CD4-positive, alpha-beta T cell treated with Interleukin-15 for 4 hours (primary cell): ENCODE data around the gene COL5A1.

Experiments used
- DNase-seq: peaks from one replicate; pipeline ENCODE4 v3.0.0-alpha.2; 2020; ENCODE audit warnings: low spot score

Gene COL5A1

GRCh38 chr9:134741846-134742245 lies 100.2 kb downstream of the COL5A1 start:
- DNase-seq = no peak

DNA sequence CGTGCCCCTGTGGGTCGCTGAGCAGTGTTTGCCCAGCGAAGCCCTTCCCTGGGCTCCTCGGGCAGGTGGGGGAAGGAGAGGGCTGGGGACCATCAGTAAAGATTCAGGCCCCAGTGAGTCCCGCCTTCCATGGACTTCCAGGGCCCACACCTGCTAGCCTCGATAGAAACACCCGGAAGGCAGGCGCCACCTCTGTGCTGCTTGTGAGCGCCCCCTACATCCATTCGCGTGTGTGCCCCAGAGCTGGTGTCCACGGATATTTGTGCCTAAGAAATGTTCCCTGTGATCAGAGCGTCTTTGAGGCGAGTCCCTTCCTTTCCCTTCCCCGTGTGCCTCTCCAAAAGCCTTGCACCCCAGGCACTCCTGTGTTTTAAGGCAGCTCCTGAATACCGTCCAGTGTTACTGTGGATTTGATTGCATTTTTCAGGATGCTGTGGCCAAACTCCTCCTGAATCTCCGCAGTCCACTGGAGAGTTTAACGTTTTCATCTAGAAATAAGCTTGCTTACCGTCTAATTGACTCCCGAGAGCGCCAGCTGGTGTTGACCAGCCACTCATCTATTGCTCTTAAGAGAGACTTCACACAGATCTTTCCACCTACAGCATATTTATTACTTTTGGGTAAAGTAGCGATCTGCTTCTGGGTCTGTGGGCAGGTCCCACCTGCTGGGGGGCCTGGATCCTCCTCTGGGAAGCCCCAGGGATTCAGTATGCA lies 101.4 kb downstream of the COL5A1 start:
- no peak for DNase-seq

GRCh38 chr9:134743853-134744252 lies 102.2 kb downstream of the COL5A1 start:
- no peak for DNase-seq

DNA sequence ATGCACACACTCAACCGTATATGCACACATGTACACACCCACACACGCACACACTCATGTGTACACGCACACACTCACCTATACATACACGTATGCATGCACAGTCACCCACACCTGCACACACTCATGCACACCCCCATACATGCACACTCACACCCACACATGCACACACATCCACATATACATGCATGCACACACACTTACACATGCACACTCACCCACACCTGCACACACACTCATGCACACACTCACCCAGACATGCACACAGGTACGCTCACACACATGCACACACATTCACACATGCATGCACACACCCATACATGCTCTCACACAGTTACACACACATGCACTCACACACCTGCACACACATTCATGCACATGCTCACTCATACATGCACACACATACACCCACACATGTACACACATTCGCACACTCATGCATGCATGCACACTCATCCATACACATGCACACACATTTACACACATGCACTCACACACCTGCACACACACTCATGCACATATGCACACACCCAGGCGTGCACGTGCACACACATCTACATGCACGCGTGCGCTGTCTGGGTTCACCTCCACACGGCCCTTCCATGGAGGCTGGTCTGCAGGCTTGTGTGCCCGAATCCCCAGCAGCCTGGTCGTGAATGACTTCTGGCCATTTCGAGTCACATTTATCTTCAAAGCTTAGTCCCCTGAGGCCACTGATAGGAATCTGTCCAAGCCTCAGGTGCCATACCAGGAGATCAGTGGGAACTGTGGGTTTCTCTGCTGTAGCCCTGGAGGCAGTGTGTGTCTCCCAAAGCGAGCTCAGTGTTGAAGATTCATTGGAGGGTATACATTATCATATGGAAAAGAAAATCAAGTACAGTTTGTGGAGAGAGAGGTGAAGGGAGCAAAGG lies 103.0 kb downstream of the COL5A1 start:
- DNase-seq = no peak

DNA sequence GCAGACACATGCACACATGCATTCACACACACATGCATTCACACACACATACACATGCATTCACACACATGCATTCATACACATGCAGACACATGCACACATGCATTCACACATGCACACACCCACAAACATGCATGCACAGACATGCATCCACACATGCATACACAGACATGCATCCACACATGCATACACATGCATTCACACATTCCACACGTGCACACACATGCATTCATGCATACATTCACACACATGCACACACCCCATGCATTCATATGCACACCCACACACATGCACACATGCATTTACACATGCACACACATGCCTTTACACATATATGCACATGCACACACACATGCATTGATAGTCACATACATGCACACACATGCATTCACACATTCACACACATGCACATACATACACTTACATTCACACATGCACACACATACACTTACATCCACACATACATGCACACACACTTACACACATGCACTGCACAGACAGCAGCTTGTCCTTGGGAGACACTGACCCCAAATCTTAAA lies 106.4 kb downstream of the COL5A1 start:
- DNase-seq = no peak

GRCh38 chr9:134748591-134748990 lies 107.0 kb downstream of the COL5A1 start:
- DNase-seq = no peak

GRCh38 chr9:134750450-134751155 lies 109.0 kb downstream of the COL5A1 start:
- no peak for DNase-seq

- no peak for DNase-seq
Measured at GRCh38 chr9:134751622-134752021, 110.0 kb downstream of the COL5A1 start.

- no peak for DNase-seq
Measured at GRCh38 chr9:134752471-134753168, 111.0 kb downstream of the COL5A1 start.

- no peak for DNase-seq
Measured at GRCh38 chr9:134753191-134753590, 111.6 kb downstream of the COL5A1 start.

DNA sequence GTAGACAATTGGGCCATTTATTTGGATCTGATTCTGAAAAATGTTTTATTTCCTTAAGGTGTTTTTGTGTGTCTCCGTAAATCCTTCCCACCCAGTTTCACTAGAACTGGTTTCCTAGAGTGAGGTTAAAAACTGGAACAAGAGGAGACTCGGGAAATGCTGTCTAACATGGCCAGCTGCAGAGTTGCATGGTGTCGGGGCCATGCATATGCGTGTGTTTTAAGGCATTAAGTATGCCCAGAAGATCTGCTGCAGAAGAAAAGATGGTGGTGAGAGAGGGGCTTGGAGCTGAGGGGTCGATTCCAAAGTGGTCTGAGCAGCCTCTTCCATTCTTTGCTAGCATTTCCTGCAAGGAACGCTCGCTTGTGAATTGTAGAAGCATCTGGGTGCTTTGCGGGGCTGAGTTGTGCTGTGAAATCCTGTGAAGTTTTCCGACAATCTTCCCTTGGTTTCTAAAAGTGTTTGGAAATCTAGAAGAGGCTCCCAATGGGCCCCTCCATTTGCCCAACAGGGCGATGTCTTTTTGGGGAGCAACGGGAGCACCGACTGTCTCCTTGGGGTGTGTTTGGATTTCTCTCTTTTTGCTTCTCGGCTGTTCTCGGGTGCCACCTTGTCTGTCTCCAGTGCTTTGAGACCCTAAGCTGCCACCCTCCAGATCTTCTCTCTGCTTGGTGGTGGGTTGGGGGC lies 113.8 kb downstream of the COL5A1 start:
- no peak for DNase-seq

DNA sequence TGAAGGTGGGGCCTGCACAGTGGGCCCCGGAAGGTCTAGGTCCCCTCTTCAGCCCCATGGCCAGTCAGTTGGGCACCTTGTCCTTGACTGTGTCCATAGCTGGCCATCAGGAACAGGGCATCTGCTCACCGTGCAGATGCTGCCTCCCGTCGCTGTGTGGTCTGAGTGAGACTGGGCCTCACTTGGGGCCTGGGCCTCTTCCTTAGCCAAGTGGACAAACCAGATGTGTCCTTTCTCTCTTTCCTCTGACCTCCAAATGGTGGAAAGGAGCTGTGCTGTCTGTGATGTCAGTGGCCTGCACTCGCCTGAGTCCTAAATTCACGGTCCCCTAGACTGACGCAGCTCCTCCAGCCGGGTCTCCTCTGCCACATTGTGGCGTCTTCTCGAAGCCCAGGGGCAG lies 114.5 kb downstream of the COL5A1 start:
- DNase-seq = no peak

GRCh38 chr9:134757216-134757975 lies 115.8 kb downstream of the COL5A1 start:
- DNase-seq = no peak

GRCh38 chr9:134758949-134759607 lies 117.5 kb downstream of the COL5A1 start:
- no peak for DNase-seq

DNA sequence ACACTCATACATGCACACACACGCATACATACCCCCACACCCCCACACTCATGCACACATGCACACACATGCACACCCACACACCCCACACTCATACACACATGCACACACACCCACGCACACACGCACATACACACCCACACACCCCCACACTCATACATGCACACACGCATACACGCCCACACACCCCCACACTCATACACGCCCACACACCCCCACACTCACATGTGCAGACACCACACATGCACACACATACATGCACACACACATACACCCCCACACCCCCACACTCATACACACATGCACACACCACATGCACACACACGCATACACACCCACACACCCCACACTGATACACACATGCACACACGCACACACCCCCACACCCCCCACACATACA lies 118.3 kb downstream of the COL5A1 start:
- no peak for DNase-seq

GRCh38 chr9:134760750-134761420 lies 119.3 kb downstream of the COL5A1 start:
- no peak for DNase-seq

DNA sequence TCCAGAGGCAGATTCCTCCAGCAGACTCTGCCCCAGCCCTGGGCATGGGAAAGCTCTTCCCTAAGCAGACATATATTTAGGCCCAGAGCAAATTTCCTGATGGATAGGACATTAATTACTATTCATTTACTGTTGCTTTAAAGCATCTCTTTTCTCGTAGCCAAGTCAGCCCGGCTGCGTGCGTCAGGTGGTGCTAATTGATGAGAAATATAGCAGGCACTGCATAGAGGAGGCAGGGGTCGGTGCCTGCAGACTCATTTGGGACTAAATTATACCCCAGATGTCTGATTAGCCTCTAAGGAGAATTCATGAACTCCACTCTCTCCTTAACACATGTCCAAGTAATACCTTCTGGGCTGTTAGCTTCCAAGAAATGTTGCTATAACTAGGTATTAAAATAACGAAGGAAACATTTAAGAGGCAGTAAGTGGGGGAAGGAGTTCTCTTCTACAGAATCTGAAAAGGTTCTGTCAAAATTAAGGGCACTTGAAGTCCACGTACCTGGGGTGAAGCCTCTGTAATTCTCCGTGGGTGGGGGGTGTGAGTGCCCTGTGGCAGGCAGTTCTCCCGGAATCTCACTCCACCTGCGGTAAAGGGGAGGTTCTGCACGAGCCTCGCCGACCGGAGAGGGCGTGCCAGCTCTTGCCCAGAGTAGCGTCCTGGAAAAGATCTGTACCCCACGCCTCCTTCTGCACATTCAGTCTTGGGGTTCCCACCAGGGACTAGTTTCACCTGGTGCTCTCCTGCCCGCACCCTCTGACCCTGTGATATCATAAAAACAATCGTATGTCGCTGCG lies 123.1 kb downstream of the COL5A1 start:
- DNase-seq = no peak

DNA sequence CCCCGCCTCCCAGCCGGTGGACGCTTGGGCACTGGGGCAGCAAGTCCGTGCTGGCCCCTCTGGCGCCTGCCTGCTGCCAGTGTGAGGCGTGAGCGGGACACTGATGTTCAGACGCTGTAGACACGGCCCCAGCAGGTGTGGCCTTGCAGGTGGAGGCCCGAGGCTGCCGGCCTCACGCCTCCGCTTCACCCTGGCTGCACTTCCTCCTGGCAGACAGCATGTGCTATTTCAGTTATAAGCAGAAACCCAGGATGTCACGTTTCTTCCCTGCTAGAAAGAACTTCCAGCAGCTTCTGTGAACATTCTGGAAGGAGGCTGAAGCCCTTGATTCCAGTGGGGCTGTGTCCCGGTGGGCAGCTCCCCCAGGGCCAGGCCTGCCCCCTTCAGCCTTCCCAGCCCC lies 124.2 kb downstream of the COL5A1 start:
- DNase-seq = no peak
